Measurements from ENCODE around the gene GPR162.
"Not testable (repeated sequence)": the region's sequence is repeated elsewhere in the genome, so short reads cannot be mapped to it uniquely, and the experiment has no call there.

DNA sequence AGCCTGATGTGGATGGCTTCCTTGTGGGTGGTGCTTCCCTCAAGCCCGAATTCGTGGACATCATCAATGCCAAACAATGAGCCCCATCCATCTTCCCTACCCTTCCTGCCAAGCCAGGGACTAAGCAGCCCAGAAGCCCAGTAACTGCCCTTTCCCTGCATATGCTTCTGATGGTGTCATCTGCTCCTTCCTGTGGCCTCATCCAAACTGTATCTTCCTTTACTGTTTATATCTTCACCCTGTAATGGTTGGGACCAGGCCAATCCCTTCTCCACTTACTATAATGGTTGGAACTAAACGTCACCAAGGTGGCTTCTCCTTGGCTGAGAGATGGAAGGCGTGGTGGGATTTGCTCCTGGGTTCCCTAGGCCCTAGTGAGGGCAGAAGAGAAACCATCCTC is 48.7 kb downstream of the GPR162 start:
- TF ChIP-seq POLR2AphosphoS5 (IDR thresholded peaks at IDR 0.05); CTCF (IDR thresholded peaks at IDR 0.05; ENCODE audit: poor library complexity, severe bottlenecking); REST (IDR thresholded peaks at IDR 0.05; ENCODE audit: borderline replicate concordance); TAF1 (IDR thresholded peaks at IDR 0.05; ENCODE audit: low read depth); EZH2 (IDR thresholded peaks at IDR 0.05; ENCODE audit: borderline replicate concordance, insufficient read depth, low read length, poor library complexity, severe bottlenecking); SMC3 (conservative IDR thresholded peaks at IDR 0.05; ENCODE audit: poor library complexity); EP300 (conservative IDR thresholded peaks at IDR 0.05; ENCODE audit: poor library complexity, severe bottlenecking); RAD21 (conservative IDR thresholded peaks at IDR 0.05); MXI1 (conservative IDR thresholded peaks at IDR 0.05; ENCODE audit: poor library complexity, severe bottlenecking): not testable (repeated sequence)

Measured in neural cell (in vitro differentiated cells).